Osteoblast (primary cell): ENCODE measurements around the gene PHETA1. TPM values are rescaled to one million over a fixed set of nuclear protein-coding genes. Genes with fewer than 3 reads are reported as not detected.

Experiments used
- DNase-seq: peaks from one replicate; pipeline ENCODE4 v3.0.0; 2011; ENCODE audit warnings: low spot score, mixed read lengths; ENCODE audit not compliant: insufficient read length; ENCODE audit errors: missing footprints
- H2AFZ ChIP-seq: 2 replicates; pipeline ENCODE4 v1.6.0; 2011; ENCODE audit warnings: mild to moderate bottlenecking, low read length
- H3K27ac ChIP-seq: 2 replicates; pipeline ENCODE4 v1.5.1; 2011; ENCODE audit warnings: mild to moderate bottlenecking, low read depth, low read length, moderate library complexity
- H3K27me3 ChIP-seq: 2 replicates; pipeline ENCODE4 v1.6.0; 2012; ENCODE audit warnings: mild to moderate bottlenecking, control low read depth, inconsistent platforms, low read length, moderate library complexity; ENCODE audit not compliant: insufficient read depth
- H3K36me3 ChIP-seq: 2 replicates; pipeline ENCODE4 v1.5.1; 2011; ENCODE audit warnings: mild to moderate bottlenecking, low read length, control low read depth, moderate library complexity; ENCODE audit not compliant: insufficient read depth
- H3K4me1 ChIP-seq: 2 replicates; pipeline ENCODE4 v1.5.1; 2011; ENCODE audit warnings: mild to moderate bottlenecking, low read length, control low read depth, moderate library complexity; ENCODE audit not compliant: insufficient read depth
- H3K4me2 ChIP-seq: 2 replicates; pipeline ENCODE4 v1.6.0; 2011; ENCODE audit warnings: mild to moderate bottlenecking, low read length; ENCODE audit not compliant: insufficient read depth
- H3K4me3 ChIP-seq: fragments of 200-600 bp; sonication (generic); 3 replicates; pipeline ENCODE4 v1.5.1; 2012; ENCODE audit warnings: mild to moderate bottlenecking, low read length, inconsistent platforms; ENCODE audit not compliant: insufficient read depth
- H3K79me2 ChIP-seq: 2 replicates; pipeline ENCODE4 v1.6.0; 2012; ENCODE audit warnings: mild to moderate bottlenecking, low read length, control low read depth, inconsistent platforms; ENCODE audit not compliant: insufficient read depth
- H3K9me3 ChIP-seq: 2 replicates; pipeline ENCODE4 v1.5.1; 2011; ENCODE audit warnings: low read depth, low read length, control low read depth
- H4K20me1 ChIP-seq: 2 replicates; pipeline ENCODE4 v1.6.0; 2012; ENCODE audit warnings: mild to moderate bottlenecking, low read length, control low read depth; ENCODE audit not compliant: insufficient read depth
- total RNA-seq: library from RNA; depleted of rRNA; stranded (reverse); fragments of >200 nt; gene quantifications from 2 replicates; pipeline ENCODE4 v1.2.3, GENCODE V29; 2012
- TF ChIP-seq, protein P1 (sequence below): IDR thresholded peaks from 2 replicates; pipeline ENCODE4 v1.5.1; 2011; ENCODE audit warnings: mild to moderate bottlenecking, low read depth, low read length, moderate library complexity; ENCODE audit errors: extremely low read depth

The PHETA1 gene
- total RNA-seq, 1 donor = 8.3 TPM

DNA sequence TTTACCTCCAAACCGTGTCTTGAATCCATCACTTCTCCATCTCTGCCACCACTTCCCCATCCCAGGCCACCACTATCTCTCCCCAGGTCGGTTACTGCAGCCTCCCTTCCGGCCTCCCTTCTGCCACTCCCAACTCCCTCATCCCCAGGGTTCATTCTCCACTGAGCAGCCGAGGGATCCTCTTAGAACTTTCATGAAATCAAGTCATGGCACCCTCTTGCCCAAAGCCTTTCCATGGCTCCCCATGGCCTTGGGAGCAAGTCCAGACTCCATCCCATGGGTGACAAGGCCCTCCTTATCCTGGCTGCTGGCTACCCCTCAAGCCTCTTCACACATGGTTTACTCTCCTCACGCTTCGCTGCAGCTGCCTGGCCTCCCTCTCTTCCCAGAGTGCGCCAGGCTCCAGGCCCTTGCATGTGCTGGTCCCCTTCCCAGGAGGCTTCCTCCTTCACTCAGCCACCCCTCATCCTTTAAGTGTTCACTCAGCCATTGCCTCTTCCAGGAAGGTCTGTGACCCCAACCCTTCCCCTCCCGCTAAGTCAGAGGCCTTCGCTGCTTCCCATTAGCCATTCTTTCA lies 18.9 kb upstream of the PHETA1 start:
- no peak overlapping the region for H3K4me3 ChIP-seq
- H3K79me2 ChIP-seq = no peaks in the 10 kb centered on the region
- H2AFZ ChIP-seq = no peak overlapping the region
- H3K36me3 ChIP-seq = no peaks in the 10 kb centered on the region
- DNase-seq = no peak
- H4K20me1 ChIP-seq = no peaks in the 10 kb centered on the region
- no peaks in the 10 kb centered on the region for H3K9me3 ChIP-seq
- H3K4me2 ChIP-seq = no peak overlapping the region
- no peak overlapping the region for H3K27ac ChIP-seq
- H3K27me3 ChIP-seq = peaks cover 11% of the 10 kb centered on the region
- TF ChIP-seq, protein P1, sequence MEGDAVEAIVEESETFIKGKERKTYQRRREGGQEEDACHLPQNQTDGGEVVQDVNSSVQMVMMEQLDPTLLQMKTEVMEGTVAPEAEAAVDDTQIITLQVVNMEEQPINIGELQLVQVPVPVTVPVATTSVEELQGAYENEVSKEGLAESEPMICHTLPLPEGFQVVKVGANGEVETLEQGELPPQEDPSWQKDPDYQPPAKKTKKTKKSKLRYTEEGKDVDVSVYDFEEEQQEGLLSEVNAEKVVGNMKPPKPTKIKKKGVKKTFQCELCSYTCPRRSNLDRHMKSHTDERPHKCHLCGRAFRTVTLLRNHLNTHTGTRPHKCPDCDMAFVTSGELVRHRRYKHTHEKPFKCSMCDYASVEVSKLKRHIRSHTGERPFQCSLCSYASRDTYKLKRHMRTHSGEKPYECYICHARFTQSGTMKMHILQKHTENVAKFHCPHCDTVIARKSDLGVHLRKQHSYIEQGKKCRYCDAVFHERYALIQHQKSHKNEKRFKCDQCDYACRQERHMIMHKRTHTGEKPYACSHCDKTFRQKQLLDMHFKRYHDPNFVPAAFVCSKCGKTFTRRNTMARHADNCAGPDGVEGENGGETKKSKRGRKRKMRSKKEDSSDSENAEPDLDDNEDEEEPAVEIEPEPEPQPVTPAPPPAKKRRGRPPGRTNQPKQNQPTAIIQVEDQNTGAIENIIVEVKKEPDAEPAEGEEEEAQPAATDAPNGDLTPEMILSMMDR = no peak
- H3K4me1 ChIP-seq = no peaks in the 10 kb centered on the region

DNA sequence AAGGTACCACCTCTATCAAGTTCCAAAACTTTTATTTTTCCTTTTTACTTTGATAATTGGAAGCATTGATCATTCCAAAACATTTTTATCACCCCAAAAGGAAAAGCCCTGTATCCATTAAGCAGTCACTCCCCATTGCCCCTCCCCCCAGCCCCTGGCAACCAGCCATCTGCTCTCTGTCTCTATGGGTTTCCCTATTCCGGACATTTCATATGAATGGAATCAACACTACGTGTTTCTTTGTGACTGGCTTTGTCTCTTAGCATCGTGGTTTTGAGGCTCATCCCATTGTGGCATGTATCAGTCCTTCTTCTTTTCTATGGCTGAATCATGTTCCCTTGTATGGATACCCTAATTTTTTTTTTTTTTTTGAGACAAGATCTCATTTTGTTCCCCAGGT lies 18.0 kb upstream of the PHETA1 start:
- DNase-seq = no peak

DNA sequence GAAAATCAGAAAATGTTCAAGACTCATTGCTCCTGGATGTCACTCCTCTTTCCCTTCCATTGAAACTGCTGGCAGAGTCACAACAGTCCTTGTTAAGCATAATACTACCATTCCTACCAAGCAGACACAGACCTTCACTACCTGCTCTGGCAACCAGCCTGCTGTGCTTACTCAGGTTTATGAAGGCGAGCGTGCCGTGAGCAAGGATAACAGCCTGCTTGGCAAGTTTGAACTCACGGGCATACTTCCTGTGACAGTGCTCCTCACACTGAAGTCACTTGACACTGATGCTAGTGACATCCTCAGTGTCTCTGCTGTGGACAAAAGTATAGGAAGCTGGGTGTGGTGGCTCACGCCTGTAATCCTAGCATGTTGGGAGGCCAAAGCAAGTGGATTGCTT lies 15.7 kb upstream of the PHETA1 start:
- TF ChIP-seq, protein P1 = no peak
- no peak overlapping the region for H3K4me3 ChIP-seq
- H3K27me3 ChIP-seq = peaks cover 7% of the 10 kb centered on the region

More for the DNA sequence above, 18.0 kb upstream of the PHETA1 start:
- Histone ChIP-seq H3K27me3 (peaks cover 11% of the 10 kb centered on the region), H3K4me2 (no peak overlapping the region), H3K36me3 (no peaks in the 10 kb centered on the region), H4K20me1 (no peaks in the 10 kb centered on the region), H3K4me3 (no peak overlapping the region), H3K79me2 (no peaks in the 10 kb centered on the region), H3K9me3 (no peaks in the 10 kb centered on the region), H3K27ac (no peak overlapping the region), H2AFZ (no peak overlapping the region), H3K4me1 (no peaks in the 10 kb centered on the region)
- TF ChIP-seq, protein P1 = no peak

DNA sequence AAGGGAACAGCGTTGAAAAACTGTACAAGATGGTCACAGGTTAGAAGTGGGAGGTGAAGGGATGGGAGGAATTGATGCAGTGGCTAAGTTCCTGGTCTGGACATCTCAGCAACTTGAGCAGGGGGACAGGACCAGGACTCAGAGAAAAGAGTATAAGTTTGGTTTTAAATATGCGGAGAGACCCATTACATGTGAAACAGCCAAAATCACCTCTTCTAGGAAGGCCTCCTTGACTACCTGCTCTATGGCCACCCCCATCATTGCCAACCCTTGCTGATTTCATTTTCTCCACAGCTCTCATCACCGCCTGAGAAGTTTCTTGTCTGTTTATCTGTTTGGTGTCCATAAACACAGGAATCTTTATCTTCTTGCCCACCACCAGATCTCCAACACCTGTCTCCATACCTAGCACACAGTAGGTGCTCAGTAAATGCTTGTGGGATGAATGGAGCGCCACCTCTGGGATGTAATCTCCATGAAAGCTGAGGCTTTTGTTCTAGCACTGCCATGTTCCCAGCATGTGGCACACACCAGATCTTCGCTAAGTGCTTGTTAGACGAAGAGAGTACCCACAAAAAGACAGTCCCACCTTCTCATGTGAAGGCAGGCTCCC lies 11.2 kb upstream of the PHETA1 start:
- Histone ChIP-seq H4K20me1 (no peaks in the 10 kb centered on the region), H3K36me3 (no peaks in the 10 kb centered on the region), H2AFZ (no peak overlapping the region), H3K27ac (no peak overlapping the region), H3K79me2 (no peaks in the 10 kb centered on the region), H3K9me3 (no peaks in the 10 kb centered on the region), H3K4me1 (no peaks in the 10 kb centered on the region), H3K4me2 (no peak overlapping the region), H3K27me3 (peaks cover 5% of the 10 kb centered on the region), H3K4me3 (no peak overlapping the region)
- DNase-seq = peak; percentile 53
- TF ChIP-seq, protein P1 = no peak

More for the DNA sequence above, 15.7 kb upstream of the PHETA1 start:
- H3K36me3 ChIP-seq = no peaks in the 10 kb centered on the region
- no peak overlapping the region for H3K27ac ChIP-seq
- no peaks in the 10 kb centered on the region for H3K4me1 ChIP-seq
- no peaks in the 10 kb centered on the region for H4K20me1 ChIP-seq
- no peak overlapping the region for H3K4me2 ChIP-seq
- H3K9me3 ChIP-seq = no peaks in the 10 kb centered on the region
- no peaks in the 10 kb centered on the region for H3K79me2 ChIP-seq
- no peak for DNase-seq
- no peak overlapping the region for H2AFZ ChIP-seq
